GM21360 (cell line): ENCODE measurements around the gene TSPOAP1.

Experiments used
- ATAC-seq: cut with Tn5 transposase; IDR thresholded peaks from one replicate; pipeline ENCODE4 v1.9.1; 2021; ENCODE audit warnings: mild to moderate bottlenecking, moderate library complexity; ENCODE audit not compliant: unreplicated experiment

Gene TSPOAP1

GRCh38 chr17:58362368-58363014 is 33.9 kb upstream of the TSPOAP1 start:
- ATAC-seq = no peak

- no peak for ATAC-seq
These were observed 31.9 kb upstream of the TSPOAP1 start for GRCh38 chr17:58360296-58361063.

- no peak for ATAC-seq
These were observed 30.0 kb upstream of the TSPOAP1 start for GRCh38 chr17:58358408-58359172.

- ATAC-seq = no peak
These were observed 29.0 kb upstream of the TSPOAP1 start for GRCh38 chr17:58357312-58358297.

GRCh38 chr17:58356231-58356630 is 27.6 kb upstream of the TSPOAP1 start:
- ATAC-seq = no peak

GRCh38 chr17:58354541-58355216 is 26.1 kb upstream of the TSPOAP1 start:
- ATAC-seq = no peak

GRCh38 chr17:58353389-58353825 is 24.8 kb upstream of the TSPOAP1 start:
- ATAC-seq = no peak

- ATAC-seq = no peak
These were observed 24.2 kb upstream of the TSPOAP1 start for GRCh38 chr17:58352596-58353388.

GRCh38 chr17:58351831-58352595 is 23.4 kb upstream of the TSPOAP1 start, which contains the start of gene SUPT4H1:
Gene SUPT4H1 (minus strand): TSS chr17:58352201. CDS start chr17:58352135, 66 bp downstream.
- ATAC-seq = peak; percentile 90

- ATAC-seq = no peak
These were observed 22.6 kb upstream of the TSPOAP1 start for GRCh38 chr17:58351182-58351581.

- ATAC-seq = no peak
These were observed 19.4 kb upstream of the TSPOAP1 start for GRCh38 chr17:58348038-58348437.

GRCh38 chr17:58345500-58345899 is 16.9 kb upstream of the TSPOAP1 start:
- ATAC-seq = no peak

GRCh38 chr17:58344791-58345157 is 16.2 kb upstream of the TSPOAP1 start:
- peak; percentile 30 for ATAC-seq

- peak; percentile 66 for ATAC-seq
These were observed 15.6 kb upstream of the TSPOAP1 start for GRCh38 chr17:58344047-58344790.

GRCh38 chr17:58343131-58343530 is 14.5 kb upstream of the TSPOAP1 start:
- ATAC-seq = no peak

GRCh38 chr17:58341861-58342475 is 13.4 kb upstream of the TSPOAP1 start:
- ATAC-seq = no peak
